GM12878 (cell line): Measurements from ENCODE around the gene C11orf98. TPM values are rescaled to one million over a fixed set of nuclear protein-coding genes. Genes with fewer than 3 reads are reported as not detected.

ENCODE experiments used
- ATAC-seq: fragments of 200-7000 bp; cut with Tn5 transposase; 3 replicates; pipeline ENCODE4 v1.9.1; 2020; ENCODE audit warnings: mild to moderate bottlenecking, moderate library complexity
- BruUV-seq: library from RNA; stranded (reverse); fragments of 400-500 nt; replicated peaks from 2 replicates; lab custom pipeline; 2021; lab: Mats Ljungman, UMichigan
- CTCF ChIA-PET: fragments of 300-600 bp; sonication (Branson Sonifier 250); formaldehyde crosslinking; extraction: SDS; loops from one replicate; lab custom pipeline; 2021; ENCODE audit warnings: inconsistent platforms; lab: Yijun Ruan, JAX
- POLR2A ChIA-PET: fragments of 350-600 bp; formaldehyde crosslinking; extraction: SDS; loops from one replicate; lab custom pipeline; 2021; ENCODE audit warnings: inconsistent platforms; lab: Charles Lee
- RAD21 ChIA-PET: fragments of 300-600 bp; sonication (Branson Sonifier 250); formaldehyde crosslinking; loops from one replicate; lab custom pipeline; 2023; ENCODE audit warnings: antibody characterized with exemption; ENCODE audit not compliant: unreplicated experiment; lab: Charles Lee
- SMC1A ChIA-PET: fragments of 300-600 bp; sonication (Branson Sonifier 250); formaldehyde crosslinking; loops from one replicate; lab custom pipeline; 2023; ENCODE audit not compliant: unreplicated experiment, uncharacterized antibody; lab: Charles Lee
- DNase-seq: peaks from one replicate; pipeline ENCODE4 v3.0.0-alpha.2; 2011; ENCODE audit warnings: low read depth, low spot score
- FAIRE-seq: peaks from 3 replicates; lab custom pipeline; 2011; peaks lifted over from hg19 to GRCh38; lab: Jason Lieb, UNC
- H2AFZ ChIP-seq: 2 replicates; pipeline ENCODE4 v1.6.0; 2011; ENCODE audit warnings: low read depth, low read length, control low read depth; ENCODE audit not compliant: control insufficient read depth
- H3K27ac ChIP-seq: 2 replicates; pipeline ENCODE4 v1.5.1; 2011; ENCODE audit warnings: control low read depth; ENCODE audit not compliant: control insufficient read depth, insufficient read depth
- H3K27me3 ChIP-seq, 2 experiments: replicated peaks in 1 of 2; 2 replicates each; pipeline versions ENCODE4 v1.6.0 to v1.6.1; 2011; ENCODE audit warnings: low read length in 1 of 2; ENCODE audit not compliant: control insufficient read depth in 2 of 2, insufficient read depth in 2 of 2
- H3K36me3 ChIP-seq, 2 experiments: 2 replicates each; pipeline ENCODE4 v1.5.1; 2011; ENCODE audit warnings: low read length in 1 of 2; ENCODE audit not compliant: control insufficient read depth in 2 of 2, insufficient read depth in 2 of 2
- H3K4me1 ChIP-seq: 2 replicates; pipeline ENCODE4 v1.6.1; 2011; ENCODE audit warnings: mild to moderate bottlenecking, low read length, moderate library complexity, mixed read lengths; ENCODE audit not compliant: control insufficient read depth, insufficient read depth
- H3K4me2 ChIP-seq: 2 replicates; pipeline ENCODE4 v1.6.0; 2011; ENCODE audit warnings: control low read depth; ENCODE audit not compliant: control insufficient read depth, insufficient read depth
- H3K4me3 ChIP-seq: fragments of 200-600 bp; sonication (generic); 2 replicates; pipeline ENCODE4 v1.5.1; 2016
- H3K79me2 ChIP-seq: 2 replicates; pipeline ENCODE4 v1.6.0; 2011; ENCODE audit warnings: low read length; ENCODE audit not compliant: control insufficient read depth, insufficient read depth
- H3K9ac ChIP-seq: 2 replicates; pipeline ENCODE4 v1.8.0; 2011; ENCODE audit warnings: low read length, control low read depth, mixed read lengths; ENCODE audit not compliant: control insufficient read depth, insufficient read depth
- H3K9me3 ChIP-seq: replicated peaks from 3 replicates; pipeline ENCODE4 v1.5.1; 2011; ENCODE audit warnings: mild to moderate bottlenecking, low read length; ENCODE audit not compliant: control insufficient read depth, insufficient read depth
- H4K20me1 ChIP-seq: 2 replicates; pipeline ENCODE4 v1.6.0; 2011; ENCODE audit not compliant: control insufficient read depth, insufficient read depth
- CBFB ChIP-seq: IDR thresholded peaks from 2 replicates; pipeline ENCODE4 v1.6.1; 2016; ENCODE audit warnings: antibody characterized with exemption, low read depth
- CREB1 ChIP-seq: IDR thresholded peaks from 2 replicates; pipeline ENCODE4 v1.6.1; 2012; ENCODE audit warnings: low read depth, mild to moderate bottlenecking, inconsistent platforms
- CREM ChIP-seq: IDR thresholded peaks from 2 replicates; pipeline ENCODE4 v1.6.1; 2014; ENCODE audit warnings: antibody characterized with exemption, low read depth
- HCFC1 ChIP-seq: fragments of 150-350 bp; IDR thresholded peaks from 2 replicates; pipeline ENCODE4 v1.6.1; 2014; ENCODE audit warnings: low read length
- MTA3 ChIP-seq: IDR thresholded peaks from 2 replicates; pipeline ENCODE4 v1.6.1; 2012; ENCODE audit warnings: low read length, inconsistent platforms, borderline replicate concordance
- POLR2A ChIP-seq: IDR thresholded peaks from 2 replicates; pipeline ENCODE4 v1.6.1; 2011; ENCODE audit warnings: low read depth, mild to moderate bottlenecking, low read length
- POLR2AphosphoS5 ChIP-seq: IDR thresholded peaks from 2 replicates; pipeline ENCODE4 v1.6.1; 2011; ENCODE audit warnings: mild to moderate bottlenecking, low read length, inconsistent platforms
- RUNX3 ChIP-seq: IDR thresholded peaks from 2 replicates; pipeline ENCODE4 v1.6.1; 2012; ENCODE audit warnings: low read length, inconsistent platforms
- SUPT20H ChIP-seq: IDR thresholded peaks from 2 replicates; pipeline ENCODE4 v1.6.1; 2011; ENCODE audit warnings: low read depth, mild to moderate bottlenecking, low read length, moderate library complexity, borderline replicate concordance; ENCODE audit not compliant: control insufficient read depth
- WRNIP1 ChIP-seq: IDR thresholded peaks from 2 replicates; pipeline ENCODE4 v1.6.1; 2011; ENCODE audit warnings: low read depth, low read length, improper control_type of control experiment, borderline replicate concordance
- ZBED1 ChIP-seq: IDR thresholded peaks from 2 replicates; pipeline ENCODE4 v1.6.1; 2016; ENCODE audit warnings: borderline replicate concordance
- ZNF217 ChIP-seq: fragments of 450-650 bp; IDR thresholded peaks from 2 replicates; pipeline ENCODE4 v1.6.1; 2017; ENCODE audit warnings: antibody characterized with exemption, mild to moderate bottlenecking
- WGBS: methylation state at CpG from one replicate; pipeline ENCODE4 v1.1.6; 2016; ENCODE audit warnings: low lambda C conversion rate; ENCODE audit not compliant: insufficient replicate concordance, insufficient coverage; ENCODE audit errors: missing lambda C conversion rate; 5-methylcytosine and 5-hydroxymethylcytosine counted together
- in situ Hi-C: fragments of 300-500 bp; cut with MboI; formaldehyde crosslinking; loops from 9 replicates; pipeline ENCODE4 v1.14.3; 2018; ENCODE audit warnings: mixed read lengths
- intact Hi-C: fragments of 100-400 bp; cut with micrococcal nuclease; formaldehyde crosslinking; loops from one replicate; pipeline ENCODE4 v1.14.2; 2022; ENCODE audit not compliant: unreplicated experiment
- polyA plus RNA-seq, 11 experiments: library from polyadenylated mRNA; depleted of rRNA in 4 of 11; unstranded in 6 of 11; stranded (reverse) in 5 of 11; fragments of >200 nt; fragmentation: Nextera tagmentation in 4 of 11; fragmentation: Illumina TruSeq in 1 of 11; extraction: Ambion mirVana in 4 of 11; extraction: Trizol in 1 of 11; gene quantifications; 1 replicate in 1 of 11; 2 replicates in 10 of 11; pipeline versions ENCODE4 v1.2.1 to v1.2.3, GENCODE V29; 2011 to 2016; ENCODE audit warnings: inconsistent platforms in 2 of 11, missing spikeins in 2 of 11, low read depth in 1 of 11
- total RNA-seq, 4 experiments: library from RNA; depleted of rRNA in 3 of 4; stranded (reverse); fragments of >200 nt in 3 of 4; fragmentation: Illumina TruSeq in 1 of 4; extraction: Trizol in 1 of 4; gene quantifications; 2 replicates each; pipeline versions ENCODE4 v1.2.1 to v1.2.3, GENCODE V29; 2013 to 2021

C11orf98 gene
- total and polyA plus RNA-seq, 10 of the 15 experiments (the other 5 are each of a cell fraction or from before 2014, with no cell fraction given): 62.5 to 270 (median 162) TPM

DNA sequence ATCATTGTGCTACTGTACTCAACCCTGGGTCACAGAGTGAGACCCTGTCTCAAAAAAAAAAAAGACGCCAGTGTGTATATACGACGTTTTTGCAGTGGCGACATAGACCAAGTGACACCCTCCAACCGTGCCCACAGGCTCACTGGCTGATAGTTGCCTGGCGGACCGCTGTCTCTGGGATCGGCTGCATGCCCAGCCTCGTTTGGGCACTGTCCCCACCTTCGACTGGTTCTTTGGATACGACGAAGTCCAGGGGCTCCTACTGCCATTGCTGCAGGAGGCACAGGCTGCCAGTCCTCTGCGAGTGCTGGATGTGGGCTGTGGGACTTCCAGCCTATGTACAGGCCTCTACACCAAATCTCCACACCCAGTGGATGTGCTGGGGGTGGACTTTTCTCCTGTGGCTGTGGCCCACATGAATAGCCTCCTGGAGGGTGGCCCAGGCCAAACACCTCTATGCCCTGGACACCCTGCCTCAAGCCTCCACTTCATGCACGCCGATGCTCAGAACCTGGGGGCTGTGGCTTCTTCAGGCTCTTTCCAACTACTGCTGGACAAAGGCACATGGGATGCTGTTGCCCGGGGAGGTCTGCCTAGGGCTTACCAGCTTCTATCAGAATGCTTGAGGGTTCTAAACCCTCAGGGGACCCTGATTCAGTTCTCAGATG, 1.4 kb upstream of the C11orf98 start:
- TF ChIP-seq MTA3 (peak; percentile 78; the same call in 1 of the 2 replicates), CREM (no peak), HCFC1 (no peak), RUNX3 (no peak), CBFB (0 out of 2 replicates have a peak, but pooled peaks have one; percentile 15), ZBED1 (peak; percentile 19), POLR2A (peak; percentile 31; the same call in 1 of the 2 replicates), ZNF217 (no peak), POLR2AphosphoS5 (0 out of 2 replicates have a peak, but pooled peaks have one; percentile 12), SUPT20H (no peak), WRNIP1 (0 out of 2 replicates have a peak, but pooled peaks have one; percentile 21), CREB1 (0 out of 2 replicates have a peak, but pooled peaks have one; percentile 15)
- FAIRE-seq (no peak), DNase-seq (no peak), ATAC-seq (no peak; the same call in 2 of the 3 replicates)
- ChIA-PET CTCF (interaction anchor here (0.8 to 2.4 kb wide), 10 partner anchors 9 to 74 kb away, joined by 3 to 11 read pairs (median 5); partner anchors contain the start of genes B3GAT3, LRRN4CL and TUT1), SMC1A (interaction anchor here (0.9 to 3.4 kb wide), 10 partner anchors 11 to 87 kb away, joined by 3 to 41 read pairs (median 4); partner anchors contain the start of genes B3GAT3, INTS5, TUT1 and ZBTB3), RAD21 (interaction anchor here (1.7 to 2.7 kb wide), 3 partner anchors 9 to 45 kb away, joined by 5 to 26 read pairs (median 8); partner anchors contain the start of genes B3GAT3 and INTS5), POLR2A (interaction anchor here (0.8 to 16.2 kb wide), 19 partner anchors 11 to 191 kb away, joined by 3 to 295 read pairs (median 10); partner anchors contain the start of genes B3GAT3, EEF1G, GANAB and HNRNPUL2)
- Histone ChIP-seq H2AFZ (no peak overlapping the region), H3K27me3 (no peaks in the 10 kb centered on the region), H3K36me3 (peaks cover 5 to 12% of the 10 kb centered on the region in 2 experiments), H4K20me1 (no peaks in the 10 kb centered on the region), H3K4me3 (peak overlapping the region; percentile 95), H3K4me1 (peaks cover 14% of the 10 kb centered on the region), H3K4me2 (peak overlapping the region; percentile 95), H3K9me3 (no peaks in the 10 kb centered on the region), H3K27ac (peak overlapping the region; percentile 95), H3K79me2 (peaks cover 62% of the 10 kb centered on the region), H3K9ac (peak overlapping the region; percentile 96)
- no TSS peak for BruUV-seq
- in situ Hi-C loops: no loop called here
- intact Hi-C loops: no loop called here
- WGBS: 0% methylated on average over 16 of the region's 16 CpGs
